Osteocyte (in vitro differentiated cells): ENCODE results near the gene LY6G6C. TPM values are rescaled to one million over a fixed set of nuclear protein-coding genes. Genes with fewer than 3 reads are reported as not detected.

Experiments
- microRNA-seq: library from miRNA; unstranded; fragments of <30 nt; microRNA quantifications from one replicate; pipeline ENCODE4 v1.1.0, GENCODE V29; 2020; ENCODE audit not compliant: unreplicated experiment
- total RNA-seq: library from RNA; stranded (reverse); gene quantifications from 2 replicates; pipeline ENCODE4 v1.2.1, GENCODE V29; 2021

The LY6G6C gene
- total RNA-seq, 1 donor from 2014 or later: not detected

Small RNA genes lying within 50 kb of the gene (microRNA-seq; reads per million reads assigned to microRNA genes)
- not detected for gene MIR4646

Other genes starting within 250 kb of the LY6G6C start
- 12.1 and 13.8 TPM in 2 replicates for gene MICB, start 223.6 kb downstream of the LY6G6C start, total RNA-seq
- not detected in 2 replicates for gene MCCD1, start 192.8 kb downstream of the LY6G6C start, total RNA-seq
- 315 and 331 TPM in 2 replicates for gene DDX39B, start 179.7 kb downstream of the LY6G6C start, total RNA-seq
- gene ATP6V1G2, start 175.1 kb downstream of the LY6G6C start, total RNA-seq: 8.8 and 9.0 TPM in 2 replicates
- 28.7 and 33.2 TPM in 2 replicates for gene NFKBIL1, start 174.1 kb downstream of the LY6G6C start, total RNA-seq
- not detected in 2 replicates for gene LTA, start 149.5 kb downstream of the LY6G6C start, total RNA-seq
- not detected in 2 replicates for gene TNF, start 146.2 kb downstream of the LY6G6C start, total RNA-seq
- not detected in 2 replicates for gene LTB, start 139.3 kb downstream of the LY6G6C start, total RNA-seq
- gene LST1, start 135.5 kb downstream of the LY6G6C start, total RNA-seq: not detected in 2 replicates
- gene NCR3, start 128.7 kb downstream of the LY6G6C start, total RNA-seq: not detected in 2 replicates
- not detected in 2 replicates for gene AIF1, start 106.5 kb downstream of the LY6G6C start, total RNA-seq
- 189 and 205 TPM in 2 replicates for gene PRRC2A, start 101.0 kb downstream of the LY6G6C start, total RNA-seq
- gene BAG6, start 69.1 kb downstream of the LY6G6C start, total RNA-seq: 382 and 386 TPM in 2 replicates
- gene APOM, start 65.9 kb downstream of the LY6G6C start, total RNA-seq: 2.2 and 4.0 TPM in 2 replicates
- gene C6orf47, start 61.0 kb downstream of the LY6G6C start, total RNA-seq: 21.5 and 23.0 TPM in 2 replicates
- gene GPANK1, start 56.7 kb downstream of the LY6G6C start, total RNA-seq: 17.0 and 18.7 TPM in 2 replicates
- gene CSNK2B, start 55.7 kb downstream of the LY6G6C start, total RNA-seq: 142 and 163 TPM in 2 replicates
- gene LY6G5B, start 51.8 kb downstream of the LY6G6C start, total RNA-seq: 14.0 and 17.6 TPM in 2 replicates
- 3.9 and 5.0 TPM in 2 replicates for gene LY6G5C, start 40.7 kb downstream of the LY6G6C start, total RNA-seq
- gene ABHD16A, start 18.4 kb downstream of the LY6G6C start, total RNA-seq: 46.6 and 50.5 TPM in 2 replicates
- gene LY6G6F, start 14.9 kb downstream of the LY6G6C start, total RNA-seq: not detected in 2 replicates
- gene LY6G6D, start 6.4 kb downstream of the LY6G6C start, total RNA-seq: not detected in 2 replicates
- gene MPIG6B, start 1.6 kb upstream of the LY6G6C start, total RNA-seq: not detected in 2 replicates
- gene DDAH2, start 7.6 kb upstream of the LY6G6C start, total RNA-seq: 91.4 and 96.3 TPM in 2 replicates
- gene CLIC1, start 14.8 kb upstream of the LY6G6C start, total RNA-seq: 230 and 242 TPM in 2 replicates
- gene MSH5, start 18.3 kb upstream of the LY6G6C start, total RNA-seq: 18.4 and 20.9 TPM in 2 replicates
- gene SAPCD1, start 40.9 kb upstream of the LY6G6C start, total RNA-seq: 2.5 and 3.4 TPM in 2 replicates
- 0.50 and 0.94 TPM in 2 replicates for gene VWA7, start 55.6 kb upstream of the LY6G6C start, total RNA-seq
- gene VARS1, start 74.0 kb upstream of the LY6G6C start, total RNA-seq: 73.0 and 73.4 TPM in 2 replicates
- gene LSM2, start 85.2 kb upstream of the LY6G6C start, total RNA-seq: 50.6 and 54.3 TPM in 2 replicates
- 1.1 and 1.7 TPM in 2 replicates for gene HSPA1L, start 93.5 kb upstream of the LY6G6C start, total RNA-seq
- 19.7 and 24.8 TPM in 2 replicates for gene HSPA1A, start 93.8 kb upstream of the LY6G6C start, total RNA-seq
- 65.5 and 65.8 TPM in 2 replicates for gene HSPA1B, start 106.0 kb upstream of the LY6G6C start, total RNA-seq
- 74.8 and 83.6 TPM in 2 replicates for gene NEU1, start 141.1 kb upstream of the LY6G6C start, total RNA-seq
- gene SLC44A4, start 157.3 kb upstream of the LY6G6C start, total RNA-seq: not detected in 2 replicates
- 62.4 and 66.7 TPM in 2 replicates for gene EHMT2, start 176.0 kb upstream of the LY6G6C start, total RNA-seq
- 8.3 and 8.8 TPM in 2 replicates for gene ZBTB12, start 180.3 kb upstream of the LY6G6C start, total RNA-seq
- 2.3 and 2.4 TPM in 2 replicates for gene C2, start 206.0 kb upstream of the LY6G6C start, total RNA-seq
- gene CFB, start 224.3 kb upstream of the LY6G6C start, total RNA-seq: 4.2 and 6.9 TPM in 2 replicates
- gene NELFE, start 237.2 kb upstream of the LY6G6C start, total RNA-seq: 59.3 and 66.8 TPM in 2 replicates
- gene SKIC2, start 237.4 kb upstream of the LY6G6C start, total RNA-seq: 69.3 and 84.3 TPM in 2 replicates